OCI-LY1 (cell line): ENCODE measurements around the gene TRIM72.
"Not testable (repeated sequence)": the region's sequence is repeated elsewhere in the genome, so short reads cannot be mapped to it uniquely, and the experiment has no call there.

ENCODE experiments used
- H2AFZ ChIP-seq: fragments of 200-600 bp; sonication (generic), shearing (Covaris generic); 2 replicates; pipeline ENCODE4 v1.6.0; 2014; ENCODE audit warnings: antibody characterized with exemption, mild to moderate bottlenecking, low read length
- H3F3A ChIP-seq: fragments of 200-600 bp; sonication (generic), shearing (Covaris generic); 2 replicates; pipeline ENCODE4 v1.6.0; 2014; ENCODE audit warnings: mild to moderate bottlenecking, antibody characterized with exemption, low read length, moderate library complexity; ENCODE audit not compliant: insufficient read depth
- H3K27ac ChIP-seq: fragments of 200-600 bp; sonication (generic); 2 replicates; pipeline ENCODE4 v1.5.1; 2014; ENCODE audit warnings: low read length, mixed run types, mild to moderate bottlenecking, low read depth; ENCODE audit not compliant: poor library complexity, severe bottlenecking
- H3K27me3 ChIP-seq: fragments of 200-600 bp; sonication (generic); 2 replicates; pipeline ENCODE4 v1.6.0; 2014; ENCODE audit warnings: antibody characterized with exemption, mild to moderate bottlenecking, low read length, moderate library complexity; ENCODE audit not compliant: insufficient read depth
- H3K36me3 ChIP-seq: fragments of 200-600 bp; sonication (generic); 2 replicates; pipeline ENCODE4 v1.6.1; 2014; ENCODE audit warnings: mild to moderate bottlenecking, antibody characterized with exemption, low read length, moderate library complexity, mixed read lengths; ENCODE audit not compliant: insufficient read depth
- H3K4me1 ChIP-seq: fragments of 200-600 bp; sonication (generic); 2 replicates; pipeline ENCODE4 v1.5.1; 2014; ENCODE audit warnings: mild to moderate bottlenecking, low read length, moderate library complexity; ENCODE audit not compliant: insufficient read depth, severe bottlenecking
- H3K4me2 ChIP-seq: fragments of 200-600 bp; sonication (generic), shearing (Covaris generic); 2 replicates; pipeline ENCODE4 v1.6.1; 2014; ENCODE audit warnings: low read length
- H3K4me3 ChIP-seq: fragments of 200-600 bp; sonication (generic); 2 replicates; pipeline ENCODE4 v1.5.1; 2014; ENCODE audit warnings: low read length, low read depth, mild to moderate bottlenecking, mixed read lengths; ENCODE audit not compliant: poor library complexity, severe bottlenecking
- H3K79me2 ChIP-seq: fragments of 200-600 bp; shearing (Covaris generic); 2 replicates; pipeline ENCODE4 v1.6.1; 2016; ENCODE audit warnings: mixed run types, low read length, mixed read lengths; ENCODE audit not compliant: insufficient read depth
- H3K9ac ChIP-seq: fragments of 200-600 bp; sonication (generic), shearing (Covaris generic); 2 replicates; pipeline ENCODE4 v1.6.1; 2014; ENCODE audit warnings: mild to moderate bottlenecking, low read length, mixed read lengths
- H3K9me2 ChIP-seq: fragments of 200-600 bp; sonication (generic), shearing (Covaris generic); 2 replicates; pipeline ENCODE4 v1.6.1; 2014; ENCODE audit warnings: low read depth, mild to moderate bottlenecking, low read length, mixed read lengths
- H3K9me3 ChIP-seq: fragments of 200-600 bp; shearing (Covaris generic); 2 replicates; pipeline ENCODE4 v1.6.1; 2014; ENCODE audit warnings: low read length, mixed read lengths
- H4K20me1 ChIP-seq: fragments of 200-600 bp; sonication (generic), shearing (Covaris generic); 2 replicates; pipeline ENCODE4 v1.6.0; 2016; ENCODE audit warnings: mild to moderate bottlenecking, low read length; ENCODE audit not compliant: insufficient read depth
- EZH2 ChIP-seq: fragments of 200-600 bp; sonication (generic), shearing (Covaris generic); IDR thresholded peaks from 2 replicates; pipeline ENCODE4 v1.8.0; 2017; ENCODE audit warnings: borderline replicate concordance, mixed run types, mild to moderate bottlenecking, antibody characterized with exemption, low read length, moderate library complexity, mixed read lengths
- TF ChIP-seq, protein P1 (sequence below): fragments of 200-600 bp; sonication (generic), shearing (Covaris generic); IDR thresholded peaks from 2 replicates; pipeline ENCODE4 v1.5.1; 2017; ENCODE audit warnings: mild to moderate bottlenecking, antibody characterized with exemption, low read length, moderate library complexity, mixed read lengths

The TRIM72 gene

DNA sequence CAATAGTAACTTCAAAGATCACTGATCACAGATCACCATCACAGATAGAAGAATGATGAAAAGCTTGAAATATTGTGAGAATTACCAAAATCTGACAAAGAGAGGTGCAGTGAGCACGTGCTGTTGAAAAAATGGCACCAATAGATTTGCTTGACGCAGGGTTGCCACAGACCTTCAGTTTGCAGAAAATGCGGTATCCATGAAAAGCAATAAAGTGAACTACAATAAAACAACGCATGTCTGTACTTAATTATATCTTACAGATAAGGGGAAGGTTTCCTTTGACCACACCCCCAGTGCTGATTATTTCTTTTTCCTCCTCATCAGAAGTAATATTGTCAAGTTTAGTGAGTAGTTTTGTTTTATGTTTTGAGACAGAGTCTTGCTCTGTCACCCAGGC is 24.1 kb downstream of the TRIM72 start:
- no peaks in the 10 kb centered on the region for H3K79me2 ChIP-seq
- H3K9me3 ChIP-seq, result no peaks in the 10 kb centered on the region
- H3K4me1 ChIP-seq, result no peaks in the 10 kb centered on the region
- no peak overlapping the region for H3K4me3 ChIP-seq
- no peak for TF ChIP-seq EZH2
- TF ChIP-seq, protein P1, sequence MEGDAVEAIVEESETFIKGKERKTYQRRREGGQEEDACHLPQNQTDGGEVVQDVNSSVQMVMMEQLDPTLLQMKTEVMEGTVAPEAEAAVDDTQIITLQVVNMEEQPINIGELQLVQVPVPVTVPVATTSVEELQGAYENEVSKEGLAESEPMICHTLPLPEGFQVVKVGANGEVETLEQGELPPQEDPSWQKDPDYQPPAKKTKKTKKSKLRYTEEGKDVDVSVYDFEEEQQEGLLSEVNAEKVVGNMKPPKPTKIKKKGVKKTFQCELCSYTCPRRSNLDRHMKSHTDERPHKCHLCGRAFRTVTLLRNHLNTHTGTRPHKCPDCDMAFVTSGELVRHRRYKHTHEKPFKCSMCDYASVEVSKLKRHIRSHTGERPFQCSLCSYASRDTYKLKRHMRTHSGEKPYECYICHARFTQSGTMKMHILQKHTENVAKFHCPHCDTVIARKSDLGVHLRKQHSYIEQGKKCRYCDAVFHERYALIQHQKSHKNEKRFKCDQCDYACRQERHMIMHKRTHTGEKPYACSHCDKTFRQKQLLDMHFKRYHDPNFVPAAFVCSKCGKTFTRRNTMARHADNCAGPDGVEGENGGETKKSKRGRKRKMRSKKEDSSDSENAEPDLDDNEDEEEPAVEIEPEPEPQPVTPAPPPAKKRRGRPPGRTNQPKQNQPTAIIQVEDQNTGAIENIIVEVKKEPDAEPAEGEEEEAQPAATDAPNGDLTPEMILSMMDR, result no peak
- no peak overlapping the region for H2AFZ ChIP-seq
- no peak overlapping the region for H3K4me2 ChIP-seq
- no peaks in the 10 kb centered on the region for H4K20me1 ChIP-seq
- H3K27me3 ChIP-seq, result no peaks in the 10 kb centered on the region
- H3K36me3 ChIP-seq, result no peaks in the 10 kb centered on the region
- H3F3A ChIP-seq, result no peaks in the 10 kb centered on the region
- H3K9me2 ChIP-seq, result no peaks in the 10 kb centered on the region
- no peak overlapping the region for H3K27ac ChIP-seq
- H3K9ac ChIP-seq, result no peak overlapping the region

DNA sequence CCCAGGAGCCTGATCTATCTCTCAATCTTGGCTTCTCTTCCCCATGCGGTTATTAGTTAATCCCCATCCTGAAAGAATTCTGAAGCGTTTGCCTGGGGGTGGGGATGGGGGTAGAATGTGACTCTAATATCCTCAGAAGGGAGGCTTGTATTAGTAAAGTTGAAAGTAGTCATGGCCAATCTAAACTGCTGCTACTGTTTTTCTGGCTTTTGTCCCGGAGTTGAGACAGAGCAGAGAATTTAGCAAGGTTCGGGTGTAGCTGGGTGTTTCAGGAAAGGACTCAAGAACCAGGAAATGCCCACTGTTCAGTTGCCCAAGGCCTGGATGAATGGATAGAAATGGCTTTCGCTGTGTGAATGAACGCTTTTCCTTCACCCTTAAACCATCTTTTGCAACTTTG is 28.3 kb downstream of the TRIM72 start:
- TF ChIP-seq EZH2, result no peak
- TF ChIP-seq, protein P1, result no peak
- no peak overlapping the region for H3K4me3 ChIP-seq
- no peak overlapping the region for H3K9ac ChIP-seq
- H3K27me3 ChIP-seq, result no peaks in the 10 kb centered on the region
- H2AFZ ChIP-seq, result no peak overlapping the region
- H3K27ac ChIP-seq, result no peak overlapping the region
- no peaks in the 10 kb centered on the region for H3K4me1 ChIP-seq
- no peaks in the 10 kb centered on the region for H4K20me1 ChIP-seq
- no peaks in the 10 kb centered on the region for H3K79me2 ChIP-seq
- H3K36me3 ChIP-seq, result no peaks in the 10 kb centered on the region
- no peaks in the 10 kb centered on the region for H3F3A ChIP-seq
- H3K9me2 ChIP-seq, result no peaks in the 10 kb centered on the region
- no peaks in the 10 kb centered on the region for H3K9me3 ChIP-seq
- H3K4me2 ChIP-seq, result no peak overlapping the region

DNA sequence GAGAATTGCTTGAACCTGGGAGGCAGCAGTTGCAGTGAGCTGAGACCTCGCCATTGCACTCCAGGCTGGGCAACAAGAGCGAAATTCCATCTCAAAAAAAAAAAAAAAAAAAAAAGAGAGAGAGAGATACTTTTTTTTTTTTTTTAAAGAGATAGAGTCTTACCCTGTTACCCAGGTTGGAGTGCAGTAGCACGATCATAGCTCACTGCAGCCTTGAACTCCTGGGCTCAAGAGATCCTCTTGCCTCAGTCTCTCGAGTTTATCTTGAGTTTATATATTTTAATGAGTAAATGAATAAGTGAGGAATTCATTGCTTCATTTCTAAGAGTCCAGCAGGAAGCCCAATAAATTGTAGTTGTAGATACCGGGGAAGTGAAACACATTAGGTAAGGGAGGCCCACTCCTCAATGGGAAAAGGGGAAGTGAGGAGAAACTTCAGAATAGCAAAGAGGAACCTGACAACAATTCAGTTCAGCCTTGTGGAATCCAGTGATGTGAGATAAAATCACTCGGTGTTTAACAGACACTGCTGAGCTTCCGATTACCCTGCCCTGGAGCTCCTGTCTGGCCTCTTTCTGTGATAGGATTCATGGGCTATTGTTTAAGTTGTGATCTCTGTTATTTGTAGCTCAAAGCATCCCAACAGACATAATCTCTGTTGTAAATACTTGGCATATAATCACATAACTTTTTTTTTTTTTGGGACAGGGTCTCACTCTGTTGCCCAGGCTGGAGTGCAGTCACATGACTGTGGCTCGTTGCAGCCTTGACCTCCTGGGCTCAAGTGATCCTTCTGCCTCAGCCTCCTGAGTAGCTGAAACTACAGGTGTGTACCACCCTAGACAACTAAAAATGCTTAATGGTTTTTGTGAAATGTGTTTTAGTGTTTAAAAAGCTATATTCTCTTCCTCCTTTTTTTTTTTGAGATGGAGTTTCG is 30.1 kb downstream of the TRIM72 start:
- TF ChIP-seq, protein P1, result no peak
- TF ChIP-seq EZH2, result no peak
- Histone ChIP-seq H3K9ac (no peak overlapping the region), H2AFZ (no peak overlapping the region), H3K79me2 (no peaks in the 10 kb centered on the region), H3K4me1 (no peaks in the 10 kb centered on the region), H4K20me1 (no peaks in the 10 kb centered on the region), H3K9me3 (no peaks in the 10 kb centered on the region), H3F3A (no peaks in the 10 kb centered on the region), H3K4me2 (no peak overlapping the region), H3K9me2 (no peaks in the 10 kb centered on the region), H3K4me3 (no peak overlapping the region), H3K27me3 (no peaks in the 10 kb centered on the region), H3K27ac (no peak overlapping the region), H3K36me3 (no peaks in the 10 kb centered on the region)

DNA sequence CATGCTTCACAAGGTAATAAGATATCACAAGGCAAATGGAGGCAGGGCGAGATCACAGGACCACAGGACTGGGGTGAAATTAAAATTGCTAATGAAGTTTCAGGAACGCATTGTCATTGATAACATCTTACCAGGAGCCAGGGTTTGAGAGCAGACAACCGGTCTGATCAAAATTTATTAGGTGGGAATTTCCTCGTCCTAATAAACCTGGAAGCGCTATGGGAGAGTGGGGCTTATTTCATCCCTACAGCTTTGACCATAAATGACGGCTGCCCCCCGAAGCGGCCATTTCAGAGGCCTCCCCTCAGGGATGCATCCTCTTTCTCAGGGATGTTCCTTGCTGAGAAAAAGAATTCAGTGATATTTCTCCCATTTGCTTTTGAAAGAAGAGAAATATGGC is 31.7 kb downstream of the TRIM72 start:
- not testable (repeated sequence) for H3K4me2 ChIP-seq, H3K36me3 ChIP-seq, H3K4me3 ChIP-seq, H4K20me1 ChIP-seq, H3K4me1 ChIP-seq, H3K27ac ChIP-seq, H3F3A ChIP-seq, H3K27me3 ChIP-seq, H3K9ac ChIP-seq, H3K9me2 ChIP-seq, H3K9me3 ChIP-seq, H3K79me2 ChIP-seq, H2AFZ ChIP-seq
